ENCODE results near the gene IL17C. TPM values are rescaled to one million over a fixed set of nuclear protein-coding genes. Genes with fewer than 3 reads are reported as not detected.

The IL17C gene
- total and polyA plus RNA-seq, 2 of the 8 experiments (the other 6 are each of a cell fraction or from before 2014, with no cell fraction given): 1.1 to 1.9 TPM

DNA sequence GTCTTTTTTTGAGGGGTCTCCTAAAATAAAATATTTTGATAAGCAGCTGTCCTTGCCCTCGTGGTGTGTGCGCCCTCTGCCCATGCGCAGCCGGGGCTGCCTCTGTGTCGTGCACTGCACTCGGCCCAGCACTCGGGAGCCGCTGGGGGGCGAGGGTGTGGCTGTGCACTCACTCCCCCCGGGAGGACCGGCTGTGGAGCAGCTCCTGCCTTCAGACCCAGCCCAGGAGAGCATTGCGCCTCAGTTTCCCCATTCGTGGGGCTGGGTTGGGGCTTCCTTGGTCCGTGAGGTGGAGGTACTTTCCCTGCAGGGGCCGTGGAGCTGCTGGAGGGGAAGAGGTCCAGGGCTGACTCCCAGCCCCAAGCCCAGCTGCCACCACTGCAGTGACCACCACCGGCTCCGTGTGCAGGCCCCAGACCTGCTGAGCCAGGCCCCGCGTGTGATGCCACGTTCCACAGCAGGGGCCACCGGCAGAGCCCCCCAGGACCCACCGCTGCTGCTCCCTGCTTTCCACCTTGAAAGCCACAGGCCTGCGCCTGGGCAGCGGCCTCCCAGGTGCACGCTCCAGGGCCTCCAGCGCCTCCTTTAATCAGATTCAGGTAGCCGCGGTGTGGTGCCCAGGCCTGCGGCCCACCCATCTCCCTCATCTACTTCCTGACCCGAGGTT lies 6.3 kb upstream of the IL17C start (continued):
- no peak for TF ChIP-seq TCF12 (IDR thresholded peaks at IDR 0.05; ENCODE audit: low read depth, low read length)
- TF ChIP-seq POLR2A (IDR thresholded peaks at IDR 0.05; ENCODE audit: control extremely low read depth in 1 of 2, low read depth in 2 of 2, low read length in 2 of 2): no peak

Measured in H1 (cell line).